ENCODE data around the gene DENND4A.

DNA sequence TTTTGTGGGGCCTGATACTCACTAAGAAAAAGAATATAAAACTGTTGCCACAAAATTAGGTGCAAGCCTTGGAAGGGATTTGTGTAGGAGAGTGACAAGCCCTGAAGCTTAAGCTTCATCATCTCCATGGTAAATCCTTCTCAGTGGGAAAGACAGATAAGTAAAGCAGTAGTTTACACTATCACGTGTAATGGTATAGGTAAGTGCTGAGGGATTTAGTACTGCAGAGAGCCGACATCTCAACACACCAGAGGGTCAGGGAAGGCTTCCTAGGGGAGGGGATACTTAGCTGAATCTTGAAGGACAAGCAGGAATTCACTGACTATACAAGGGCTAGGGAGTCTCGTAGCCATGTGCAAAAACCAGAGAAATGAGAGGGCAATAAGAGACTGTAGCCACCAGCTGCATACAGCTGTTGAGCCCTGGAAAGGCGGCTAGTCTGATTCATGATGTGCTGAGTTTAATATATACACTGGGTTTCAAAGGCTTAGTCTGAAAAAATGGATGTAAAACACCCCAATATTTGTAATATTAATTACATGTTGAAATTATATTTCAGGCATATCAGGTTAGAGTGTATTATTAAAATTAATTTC is 159.2 kb downstream of the DENND4A start:
- TF ChIP-seq ZNF274 (IDR thresholded peaks at IDR 0.05; ENCODE audit: low read length): no peak
- no peak for TF ChIP-seq ZNF274 (tag by site-specific recombination; IDR thresholded peaks at IDR 0.05; ENCODE audit: borderline replicate concordance)
- no peak for TF ChIP-seq ZFP3 (tag by site-specific recombination; IDR thresholded peaks at IDR 0.05; ENCODE audit: low read depth)
- TF ChIP-seq, protein P1, sequence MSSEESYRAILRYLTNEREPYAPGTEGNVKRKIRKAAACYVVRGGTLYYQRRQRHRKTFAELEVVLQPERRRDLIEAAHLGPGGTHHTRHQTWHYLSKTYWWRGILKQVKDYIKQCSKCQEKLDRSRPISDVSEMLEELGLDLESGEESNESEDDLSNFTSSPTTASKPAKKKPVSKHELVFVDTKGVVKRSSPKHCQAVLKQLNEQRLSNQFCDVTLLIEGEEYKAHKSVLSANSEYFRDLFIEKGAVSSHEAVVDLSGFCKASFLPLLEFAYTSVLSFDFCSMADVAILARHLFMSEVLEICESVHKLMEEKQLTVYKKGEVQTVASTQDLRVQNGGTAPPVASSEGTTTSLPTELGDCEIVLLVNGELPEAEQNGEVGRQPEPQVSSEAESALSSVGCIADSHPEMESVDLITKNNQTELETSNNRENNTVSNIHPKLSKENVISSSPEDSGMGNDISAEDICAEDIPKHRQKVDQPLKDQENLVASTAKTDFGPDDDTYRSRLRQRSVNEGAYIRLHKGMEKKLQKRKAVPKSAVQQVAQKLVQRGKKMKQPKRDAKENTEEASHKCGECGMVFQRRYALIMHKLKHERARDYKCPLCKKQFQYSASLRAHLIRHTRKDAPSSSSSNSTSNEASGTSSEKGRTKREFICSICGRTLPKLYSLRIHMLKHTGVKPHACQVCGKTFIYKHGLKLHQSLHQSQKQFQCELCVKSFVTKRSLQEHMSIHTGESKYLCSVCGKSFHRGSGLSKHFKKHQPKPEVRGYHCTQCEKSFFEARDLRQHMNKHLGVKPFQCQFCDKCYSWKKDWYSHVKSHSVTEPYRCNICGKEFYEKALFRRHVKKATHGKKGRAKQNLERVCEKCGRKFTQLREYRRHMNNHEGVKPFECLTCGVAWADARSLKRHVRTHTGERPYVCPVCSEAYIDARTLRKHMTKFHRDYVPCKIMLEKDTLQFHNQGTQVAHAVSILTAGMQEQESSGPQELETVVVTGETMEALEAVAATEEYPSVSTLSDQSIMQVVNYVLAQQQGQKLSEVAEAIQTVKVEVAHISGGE (tag by site-specific recombination; conservative IDR thresholded peaks at IDR 0.05; ENCODE audit: low read depth): no peak
- TF ChIP-seq, protein P2, sequence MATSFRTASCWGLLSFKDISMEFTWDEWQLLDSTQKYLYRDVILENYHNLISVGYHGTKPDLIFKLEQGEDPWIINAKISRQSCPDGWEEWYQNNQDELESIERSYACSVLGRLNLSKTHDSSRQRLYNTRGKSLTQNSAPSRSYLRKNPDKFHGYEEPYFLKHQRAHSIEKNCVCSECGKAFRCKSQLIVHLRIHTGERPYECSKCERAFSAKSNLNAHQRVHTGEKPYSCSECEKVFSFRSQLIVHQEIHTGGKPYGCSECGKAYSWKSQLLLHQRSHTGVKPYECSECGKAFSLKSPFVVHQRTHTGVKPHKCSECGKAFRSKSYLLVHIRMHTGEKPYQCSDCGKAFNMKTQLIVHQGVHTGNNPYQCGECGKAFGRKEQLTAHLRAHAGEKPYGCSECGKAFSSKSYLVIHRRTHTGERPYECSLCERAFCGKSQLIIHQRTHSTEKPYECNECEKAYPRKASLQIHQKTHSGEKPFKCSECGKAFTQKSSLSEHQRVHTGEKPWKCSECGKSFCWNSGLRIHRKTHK (tag by site-specific recombination; IDR thresholded peaks at IDR 0.05): no peak
- TF ChIP-seq, protein P3, sequence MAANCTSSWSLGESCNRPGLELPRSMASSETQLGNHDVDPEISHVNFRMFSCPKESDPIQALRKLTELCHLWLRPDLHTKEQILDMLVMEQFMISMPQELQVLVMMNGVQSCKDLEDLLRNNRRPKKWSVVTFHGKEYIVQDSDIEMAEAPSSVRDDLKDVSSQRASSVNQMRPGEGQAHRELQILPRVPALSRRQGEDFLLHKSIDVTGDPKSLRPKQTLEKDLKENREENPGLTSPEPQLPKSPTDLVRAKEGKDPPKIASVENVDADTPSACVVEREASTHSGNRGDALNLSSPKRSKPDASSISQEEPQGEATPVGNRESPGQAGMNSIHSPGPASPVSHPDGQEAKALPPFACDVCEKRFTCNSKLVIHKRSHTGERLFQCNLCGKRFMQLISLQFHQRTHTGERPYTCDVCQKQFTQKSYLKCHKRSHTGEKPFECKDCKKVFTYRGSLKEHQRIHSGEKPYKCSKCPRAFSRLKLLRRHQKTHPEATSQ (tag by site-specific recombination; IDR thresholded peaks at IDR 0.05): no peak
- TF ChIP-seq KLF1 (tag by site-specific recombination; IDR thresholded peaks at IDR 0.05): no peak
- TF ChIP-seq, protein P4, sequence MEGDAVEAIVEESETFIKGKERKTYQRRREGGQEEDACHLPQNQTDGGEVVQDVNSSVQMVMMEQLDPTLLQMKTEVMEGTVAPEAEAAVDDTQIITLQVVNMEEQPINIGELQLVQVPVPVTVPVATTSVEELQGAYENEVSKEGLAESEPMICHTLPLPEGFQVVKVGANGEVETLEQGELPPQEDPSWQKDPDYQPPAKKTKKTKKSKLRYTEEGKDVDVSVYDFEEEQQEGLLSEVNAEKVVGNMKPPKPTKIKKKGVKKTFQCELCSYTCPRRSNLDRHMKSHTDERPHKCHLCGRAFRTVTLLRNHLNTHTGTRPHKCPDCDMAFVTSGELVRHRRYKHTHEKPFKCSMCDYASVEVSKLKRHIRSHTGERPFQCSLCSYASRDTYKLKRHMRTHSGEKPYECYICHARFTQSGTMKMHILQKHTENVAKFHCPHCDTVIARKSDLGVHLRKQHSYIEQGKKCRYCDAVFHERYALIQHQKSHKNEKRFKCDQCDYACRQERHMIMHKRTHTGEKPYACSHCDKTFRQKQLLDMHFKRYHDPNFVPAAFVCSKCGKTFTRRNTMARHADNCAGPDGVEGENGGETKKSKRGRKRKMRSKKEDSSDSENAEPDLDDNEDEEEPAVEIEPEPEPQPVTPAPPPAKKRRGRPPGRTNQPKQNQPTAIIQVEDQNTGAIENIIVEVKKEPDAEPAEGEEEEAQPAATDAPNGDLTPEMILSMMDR (tag by site-specific recombination; IDR thresholded peaks at IDR 0.05): no peak
- TF ChIP-seq SP2 (tag by site-specific recombination; IDR thresholded peaks at IDR 0.05): no peak
- TF ChIP-seq ZNF138 (tag by site-specific recombination; IDR thresholded peaks at IDR 0.05; ENCODE audit: borderline replicate concordance): no peak
- TF ChIP-seq HOXA7 (CRISPR knock-in tag; IDR thresholded peaks at IDR 0.05; ENCODE audit: borderline replicate concordance): no peak
- no peak for TF ChIP-seq ZNF140 (tag by site-specific recombination; IDR thresholded peaks at IDR 0.05)

Data from HEK293 (cell line).